Measurements from ENCODE around the gene RECQL5.

RECQL5 gene

DNA sequence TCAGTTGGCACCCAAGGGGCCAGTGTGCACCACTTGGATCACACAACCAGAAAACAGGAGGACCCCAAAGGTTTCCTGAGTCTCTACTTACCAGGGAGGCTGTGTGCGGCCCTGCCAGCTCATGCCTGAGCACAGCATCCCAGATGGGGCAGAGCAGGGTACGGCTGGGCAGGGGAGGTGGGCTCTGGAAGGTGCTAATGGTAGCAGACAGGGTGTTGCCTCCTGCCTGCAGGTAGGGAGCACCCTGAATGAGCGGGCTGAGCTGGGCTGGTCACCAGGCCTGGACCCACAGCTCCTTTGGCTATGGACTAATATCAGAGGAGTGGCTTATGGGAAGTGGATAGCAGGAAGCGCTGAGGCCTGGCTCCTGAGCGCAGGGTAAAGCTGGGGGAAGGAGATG, 14.6 kb downstream of the RECQL5 start:
- CTCF ChIA-PET, result interaction anchor here (0.8 to 22.8 kb wide), 18 partner anchors 8 to 126 kb away, joined by 3 to 410 read pairs (median 7); partner anchors contain the start of genes RECQL5 and SMIM5
- TF ChIP-seq ZNF114 (tag by site-specific recombination; IDR thresholded peaks at IDR 0.05) (no peak), KLF8 (tag by site-specific recombination; IDR thresholded peaks at IDR 0.05) (no peak), OSR2 (tag by site-specific recombination; IDR thresholded peaks at IDR 0.05) (no peak), ZNF394 (tag by site-specific recombination; IDR thresholded peaks at IDR 0.05; ENCODE audit: borderline replicate concordance) (no peak), ZNF211 (tag by site-specific recombination; IDR thresholded peaks at IDR 0.05; ENCODE audit: low read depth) (no peak), ZNF510 (tag by site-specific recombination; IDR thresholded peaks at IDR 0.05; ENCODE audit: insufficient replicate concordance) (no peak), ZNF221 (tag by site-specific recombination; IDR thresholded peaks at IDR 0.05; ENCODE audit: borderline replicate concordance) (no peak), ZNF433 (tag by site-specific recombination; IDR thresholded peaks at IDR 0.05; ENCODE audit: low read depth) (no peak), ZFP3 (tag by site-specific recombination; IDR thresholded peaks at IDR 0.05; ENCODE audit: low read depth) (no peak), ZNF701 (tag by site-specific recombination; IDR thresholded peaks at IDR 0.05) (no peak)
- TF ChIP-seq, protein P1, sequence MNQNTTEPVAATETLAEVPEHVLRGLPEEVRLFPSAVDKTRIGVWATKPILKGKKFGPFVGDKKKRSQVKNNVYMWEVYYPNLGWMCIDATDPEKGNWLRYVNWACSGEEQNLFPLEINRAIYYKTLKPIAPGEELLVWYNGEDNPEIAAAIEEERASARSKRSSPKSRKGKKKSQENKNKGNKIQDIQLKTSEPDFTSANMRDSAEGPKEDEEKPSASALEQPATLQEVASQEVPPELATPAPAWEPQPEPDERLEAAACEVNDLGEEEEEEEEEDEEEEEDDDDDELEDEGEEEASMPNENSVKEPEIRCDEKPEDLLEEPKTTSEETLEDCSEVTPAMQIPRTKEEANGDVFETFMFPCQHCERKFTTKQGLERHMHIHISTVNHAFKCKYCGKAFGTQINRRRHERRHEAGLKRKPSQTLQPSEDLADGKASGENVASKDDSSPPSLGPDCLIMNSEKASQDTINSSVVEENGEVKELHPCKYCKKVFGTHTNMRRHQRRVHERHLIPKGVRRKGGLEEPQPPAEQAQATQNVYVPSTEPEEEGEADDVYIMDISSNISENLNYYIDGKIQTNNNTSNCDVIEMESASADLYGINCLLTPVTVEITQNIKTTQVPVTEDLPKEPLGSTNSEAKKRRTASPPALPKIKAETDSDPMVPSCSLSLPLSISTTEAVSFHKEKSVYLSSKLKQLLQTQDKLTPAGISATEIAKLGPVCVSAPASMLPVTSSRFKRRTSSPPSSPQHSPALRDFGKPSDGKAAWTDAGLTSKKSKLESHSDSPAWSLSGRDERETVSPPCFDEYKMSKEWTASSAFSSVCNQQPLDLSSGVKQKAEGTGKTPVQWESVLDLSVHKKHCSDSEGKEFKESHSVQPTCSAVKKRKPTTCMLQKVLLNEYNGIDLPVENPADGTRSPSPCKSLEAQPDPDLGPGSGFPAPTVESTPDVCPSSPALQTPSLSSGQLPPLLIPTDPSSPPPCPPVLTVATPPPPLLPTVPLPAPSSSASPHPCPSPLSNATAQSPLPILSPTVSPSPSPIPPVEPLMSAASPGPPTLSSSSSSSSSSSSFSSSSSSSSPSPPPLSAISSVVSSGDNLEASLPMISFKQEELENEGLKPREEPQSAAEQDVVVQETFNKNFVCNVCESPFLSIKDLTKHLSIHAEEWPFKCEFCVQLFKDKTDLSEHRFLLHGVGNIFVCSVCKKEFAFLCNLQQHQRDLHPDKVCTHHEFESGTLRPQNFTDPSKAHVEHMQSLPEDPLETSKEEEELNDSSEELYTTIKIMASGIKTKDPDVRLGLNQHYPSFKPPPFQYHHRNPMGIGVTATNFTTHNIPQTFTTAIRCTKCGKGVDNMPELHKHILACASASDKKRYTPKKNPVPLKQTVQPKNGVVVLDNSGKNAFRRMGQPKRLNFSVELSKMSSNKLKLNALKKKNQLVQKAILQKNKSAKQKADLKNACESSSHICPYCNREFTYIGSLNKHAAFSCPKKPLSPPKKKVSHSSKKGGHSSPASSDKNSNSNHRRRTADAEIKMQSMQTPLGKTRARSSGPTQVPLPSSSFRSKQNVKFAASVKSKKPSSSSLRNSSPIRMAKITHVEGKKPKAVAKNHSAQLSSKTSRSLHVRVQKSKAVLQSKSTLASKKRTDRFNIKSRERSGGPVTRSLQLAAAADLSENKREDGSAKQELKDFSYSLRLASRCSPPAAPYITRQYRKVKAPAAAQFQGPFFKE (tag by site-specific recombination; IDR thresholded peaks at IDR 0.05; ENCODE audit: borderline replicate concordance), result no peak
- H3K27ac ChIP-seq (ENCODE audit: extremely low read depth, low read depth, low read length), result no peak overlapping the region
- peaks cover 45 to 75% of the 10 kb centered on the region in 2 experiments for H3K36me3 ChIP-seq (ENCODE audit: control insufficient read depth in 2 of 2, insufficient read depth in 1 of 2, low read length in 2 of 2)
- no peaks in the 10 kb centered on the region for H3K9me3 ChIP-seq (ENCODE audit: control insufficient read depth, insufficient read depth, low read depth, low read length)
- no peaks in the 10 kb centered on the region for H3K4me1 ChIP-seq (ENCODE audit: control insufficient read depth, insufficient read depth, low read length)
- POLR2A ChIA-PET, result interaction anchor here (2.0 to 2.2 kb wide), 2 partner anchors 19 to 128 kb away, joined by 5 to 7 read pairs; partner anchors contain the start of gene SMIM5
- no peak overlapping the region for H3K4me3 ChIP-seq (ENCODE audit: low read depth, low read length)

DNA sequence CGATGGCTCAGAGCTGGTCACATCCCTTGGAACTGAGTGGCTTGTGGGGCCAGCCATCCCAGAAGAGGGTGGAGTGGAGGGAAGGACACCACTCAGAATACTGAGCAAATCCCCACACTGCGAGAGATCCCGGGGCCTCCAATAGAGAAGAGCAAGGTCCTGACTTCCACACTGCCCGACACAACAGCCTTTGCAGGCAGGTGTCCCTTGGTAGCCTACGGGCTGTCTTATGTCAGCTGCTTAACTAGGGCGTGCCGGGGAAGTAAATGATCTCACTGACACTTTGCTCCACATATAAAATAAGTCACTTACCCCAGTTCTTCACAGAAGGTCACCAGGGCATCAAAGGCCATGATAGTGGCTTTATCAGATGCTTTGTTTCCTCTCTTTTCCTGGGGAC, 16.1 kb downstream of the RECQL5 start:
- Histone ChIP-seq H3K4me1 (ENCODE audit: control insufficient read depth, insufficient read depth, low read length) (no peaks in the 10 kb centered on the region), H3K27ac (ENCODE audit: extremely low read depth, low read depth, low read length) (no peak overlapping the region), H3K36me3 (ENCODE audit: control insufficient read depth in 2 of 2, insufficient read depth in 1 of 2, low read length in 2 of 2) (peaks cover 35 to 76% of the 10 kb centered on the region in 2 experiments), H3K4me3 (ENCODE audit: low read depth, low read length) (no peak overlapping the region), H3K9me3 (ENCODE audit: control insufficient read depth, insufficient read depth, low read depth, low read length) (no peaks in the 10 kb centered on the region)
- TF ChIP-seq ZNF37A (tag by site-specific recombination; IDR thresholded peaks at IDR 0.05) (no peak), ZNF302 (tag by site-specific recombination; IDR thresholded peaks at IDR 0.05; ENCODE audit: low read depth) (no peak), ZNF707 (tag by site-specific recombination; IDR thresholded peaks at IDR 0.05) (no peak), ZNF660 (tag by site-specific recombination; IDR thresholded peaks at IDR 0.05) (no peak), ZNF335 (tag by site-specific recombination; conservative IDR thresholded peaks at IDR 0.05) (no peak), FEZF1 (tag by site-specific recombination; IDR thresholded peaks at IDR 0.05) (no peak), ZEB2 (tag by site-specific recombination; IDR thresholded peaks at IDR 0.05) (no peak), ZNF114 (tag by site-specific recombination; IDR thresholded peaks at IDR 0.05) (no peak)
- ChIA-PET CTCF (interaction anchor here (0.5 to 22.8 kb wide), 11 partner anchors 10 to 114 kb away, joined by 3 to 410 read pairs (median 4); partner anchors contain the start of genes GALK1, RECQL5 and SMIM5), POLR2A (no interaction called here)
